HCT116 (cell line): Measurements from ENCODE around the gene INKA2. TPM values are rescaled to one million over a fixed set of nuclear protein-coding genes. Genes with fewer than 3 reads are reported as not detected.

ENCODE experiments used
- ATAC-seq: fragments of 200-7000 bp; cut with Tn5 transposase; 2 replicates; pipeline ENCODE4 v1.9.1; 2020; ENCODE audit warnings: mild to moderate bottlenecking, moderate library complexity
- BruUV-seq: library from RNA; stranded (reverse); fragments of 400-500 nt; replicated peaks from 2 replicates; lab custom pipeline; 2021; lab: Mats Ljungman, UMichigan
- CTCF ChIA-PET: fragments of 300-600 bp; sonication (Branson Sonifier 250); formaldehyde crosslinking; loops from one replicate; lab custom pipeline; 2021; ENCODE audit warnings: antibody characterized with exemption; lab: Charles Lee
- POLR2A ChIA-PET: fragments of 300-600, 350-600 bp; sonication (Branson Sonifier 250); formaldehyde crosslinking; loops from one replicate; lab custom pipeline; 2021; ENCODE audit warnings: antibody characterized with exemption; lab: Charles Lee
- RAD21 ChIA-PET, 2 experiments: fragments of 300-600 bp; sonication (Branson Sonifier 250); formaldehyde crosslinking; loops; one replicate each; lab custom pipeline; 2023; ENCODE audit warnings: low total read pairs in 2 of 2; ENCODE audit not compliant: uncharacterized antibody in 2 of 2, unreplicated experiment in 2 of 2, low non-redundant PET in 1 of 2; lab: Charles Lee
- DNase-seq: peaks from one replicate; pipeline ENCODE4 v3.0.0-alpha.2; 2010; ENCODE audit warnings: low read depth, low spot score
- H2AFZ ChIP-seq: fragments of 200-600 bp; shearing (Covaris generic), sonication (generic); 2 replicates; pipeline ENCODE4 v1.6.1; 2017; ENCODE audit warnings: low read depth, mixed run types, mixed read lengths, antibody characterized with exemption, low read length; ENCODE audit not compliant: poor library complexity, severe bottlenecking
- H3K27ac ChIP-seq: 2 replicates; pipeline ENCODE4 v1.5.1; 2012; ENCODE audit warnings: low read depth, low read length
- H3K27me3 ChIP-seq: fragments of 200-600 bp; sonication (generic); 2 replicates; pipeline ENCODE4 v1.6.1; 2016; ENCODE audit warnings: mixed run types, low read length, mixed read lengths; ENCODE audit not compliant: insufficient read depth
- H3K36me3 ChIP-seq, 2 experiments: fragments of 200-500 bp in 1 of 2; fragments of 200-600 bp in 1 of 2; sonication (Bioruptor generic) in 1 of 2; sonication (generic) in 1 of 2; 2 replicates each; pipeline versions ENCODE4 v1.5.1 to v1.6.1; 2014 to 2016; ENCODE audit warnings: low read length in 2 of 2, inconsistent platforms in 1 of 2, mixed read lengths in 1 of 2, mixed run types in 1 of 2; ENCODE audit not compliant: insufficient read depth in 2 of 2, control insufficient read depth in 1 of 2
- H3K4me1 ChIP-seq, 2 experiments: fragments of 200-600 bp in 1 of 2; sonication (generic) in 1 of 2; 2 replicates each; pipeline versions ENCODE4 v1.5.1 to v1.6.1; 2012 to 2017; ENCODE audit warnings: low read length in 2 of 2, inconsistent platforms in 1 of 2, mild to moderate bottlenecking in 1 of 2, mixed read lengths in 1 of 2, mixed run types in 1 of 2, moderate library complexity in 1 of 2; ENCODE audit not compliant: insufficient read depth in 2 of 2, control insufficient read depth in 1 of 2
- H3K4me2 ChIP-seq: fragments of 200-600 bp; sonication (generic); 2 replicates; pipeline ENCODE4 v1.6.1; 2017; ENCODE audit warnings: mixed run types, low read length, mixed read lengths
- H3K4me3 ChIP-seq, 2 experiments: fragments of 200-600 bp in 1 of 2; sonication (generic) in 1 of 2; replicated peaks in 1 of 2; 2 replicates each; pipeline ENCODE4 v1.5.1; 2011 to 2016; ENCODE audit warnings: low read length in 2 of 2, control low read depth in 1 of 2, low read depth in 1 of 2, mild to moderate bottlenecking in 1 of 2, mixed read lengths in 1 of 2, mixed run types in 1 of 2
- H3K79me2 ChIP-seq: fragments of 200-600 bp; sonication (generic); 2 replicates; pipeline ENCODE4 v1.6.1; 2017; ENCODE audit warnings: mild to moderate bottlenecking, mixed run types, low read length, moderate library complexity, mixed read lengths; ENCODE audit not compliant: insufficient read depth
- H3K9ac ChIP-seq: fragments of 200-600 bp; sonication (generic); 2 replicates; pipeline ENCODE4 v1.6.1; 2016; ENCODE audit warnings: low read length, mixed read lengths
- H3K9me2 ChIP-seq: fragments of 200-600 bp; sonication (generic), shearing (Covaris generic); 2 replicates; pipeline ENCODE4 v1.6.1; 2017; ENCODE audit warnings: mixed run types, mild to moderate bottlenecking, moderate library complexity; ENCODE audit not compliant: insufficient read depth
- H3K9me3 ChIP-seq, 2 experiments: fragments of 200-500 bp in 1 of 2; fragments of 200-600 bp in 1 of 2; sonication (Bioruptor generic) in 1 of 2; sonication (generic) in 1 of 2; 2 replicates each; pipeline ENCODE4 v1.6.1; 2014 to 2017; ENCODE audit warnings: low read length in 2 of 2, mixed read lengths in 2 of 2, inconsistent platforms in 1 of 2, low read depth in 1 of 2, mild to moderate bottlenecking in 1 of 2, mixed run types in 1 of 2, moderate library complexity in 1 of 2; ENCODE audit not compliant: control insufficient read depth in 1 of 2, insufficient read depth in 1 of 2
- H4K20me1 ChIP-seq: fragments of 200-600 bp; sonication (generic), shearing (Covaris generic); 2 replicates; pipeline ENCODE4 v1.6.1; 2017; ENCODE audit warnings: mixed run types, mild to moderate bottlenecking, moderate library complexity; ENCODE audit not compliant: insufficient read depth
- EGR1 ChIP-seq: IDR thresholded peaks from 2 replicates; pipeline ENCODE4 v1.6.1; 2012; ENCODE audit warnings: low read depth
- EZH2 ChIP-seq: fragments of 200-600 bp; sonication (generic); IDR thresholded peaks from 2 replicates; pipeline ENCODE4 v1.6.1; 2017; ENCODE audit warnings: antibody characterized with exemption, mixed run types
- EZH2phosphoT487 ChIP-seq: fragments of 200-600 bp; IDR thresholded peaks from 2 replicates; pipeline ENCODE4 v1.6.1; 2018; ENCODE audit warnings: antibody characterized with exemption, borderline replicate concordance
- SIN3A ChIP-seq: IDR thresholded peaks from 2 replicates; pipeline ENCODE4 v1.6.1; 2012; ENCODE audit warnings: low read depth
- YY1 ChIP-seq: IDR thresholded peaks from 2 replicates; pipeline ENCODE4 v1.6.1; 2011; ENCODE audit warnings: low read length, low read depth, moderate library complexity, mild to moderate bottlenecking; ENCODE audit not compliant: insufficient replicate concordance; ENCODE audit errors: extremely low read depth
- ZFX ChIP-seq: fragments of 450-650 bp; IDR thresholded peaks from 2 replicates; pipeline ENCODE4 v1.6.1; 2017
- intact Hi-C: fragments of 100-400 bp; cut with micrococcal nuclease; formaldehyde crosslinking; loops from 2 replicates; pipeline ENCODE4 v1.10.0; 2022
- total RNA-seq: library from RNA; stranded (reverse); gene quantifications from one replicate; pipeline ENCODE4 v1.2.1, GENCODE V29; 2021; ENCODE audit not compliant: unreplicated experiment

The INKA2 gene
- total RNA-seq, 1 experiment from 2014 or later, result 4.0 TPM

GRCh38 chr1:111755331-111756123 is 16.3 kb upstream of the INKA2 start, which contains the start of gene DDX20 (continued):
- TF ChIP-seq YY1, result peak; percentile 86
- TF ChIP-seq EGR1, result peak; percentile 72
- no peak for TF ChIP-seq EZH2phosphoT487
- TF ChIP-seq SIN3A, result peak; percentile 86
- peak; percentile 90; the same call in 1 of the 2 replicates for TF ChIP-seq ZFX

GRCh38 chr1:111754984-111755330 is 15.8 kb upstream of the INKA2 start:
- Histone ChIP-seq H2AFZ (peak overlapping the region; percentile 69), H3K4me3 (peak overlapping the region; percentile 68 to 83), H3K79me2 (peaks cover 36% of the 10 kb centered on the region), H3K27me3 (no peaks in the 10 kb centered on the region), H3K9me2 (no peaks in the 10 kb centered on the region), H3K27ac (peak overlapping the region; percentile 89), H3K4me2 (peak overlapping the region; percentile 84), H4K20me1 (no peaks in the 10 kb centered on the region), H3K9me3 (no peaks in the 10 kb centered on the region), H3K36me3 (peaks cover 0 to 7% of the 10 kb centered on the region in 2 experiments; a peak in 2 of 4 replicates), H3K4me1 (peaks cover 11 to 18% of the 10 kb centered on the region in 2 experiments), H3K9ac (peak overlapping the region; percentile 90)
- TSS peak; percentile 77 for BruUV-seq
- ATAC-seq (peak; percentile 39), DNase-seq (no peak)
- RAD21 ChIA-PET, result interaction anchor here (0.8 to 1.0 kb wide), 2 partner anchors 16 to 247 kb away, joined by 3 to 4 read pairs; partner anchors contain the start of gene INKA2 (in 1 of the 2)
- intact Hi-C loops, result loop anchor here (1.0 to 2.0 kb wide), 2 partner anchors 16 to 40 kb away; partner anchors contain the start of gene INKA2
- TF ChIP-seq EZH2 (no peak), EGR1 (peak; percentile 96)
- POLR2A ChIA-PET, result no interaction called here
- CTCF ChIA-PET, result interaction anchor here (0.9 to 2.6 kb wide), 7 partner anchors 8 to 274 kb away, joined by 4 to 8 read pairs (median 5); partner anchors contain the start of gene INKA2
